Stimulated activated CD8-positive, alpha-beta memory T cell treated with anti-CD3 and anti-CD28 coated beads, Interleukin-7, amount 100 ng/mL, for 24 hours (primary cell): Measurements from ENCODE around the gene LRRFIP1.
A peak's percentile ranks its signal among the peaks of the same experiment; 100 is the strongest.

ENCODE experiments used
- DNase-seq: peaks from one replicate; pipeline ENCODE4 v3.0.0-alpha.2; 2020; ENCODE audit warnings: low read depth

LRRFIP1 gene

GRCh38 chr2:237640493-237640998, 13.2 kb downstream of the LRRFIP1 start:
- DNase-seq: no peak

- no peak for DNase-seq
These were observed 14.8 kb downstream of the LRRFIP1 start for GRCh38 chr2:237642038-237642734.

GRCh38 chr2:237643066-237643465, 15.7 kb downstream of the LRRFIP1 start:
- DNase-seq: no peak

GRCh38 chr2:237643582-237644380, 16.4 kb downstream of the LRRFIP1 start:
- DNase-seq: no peak

- no peak for DNase-seq
These were observed 17.0 kb downstream of the LRRFIP1 start for GRCh38 chr2:237644381-237644703.

GRCh38 chr2:237645261-237645660, 17.9 kb downstream of the LRRFIP1 start:
- DNase-seq: no peak

GRCh38 chr2:237647176-237648015, 20.0 kb downstream of the LRRFIP1 start:
- no peak for DNase-seq

- no peak for DNase-seq
These were observed 20.6 kb downstream of the LRRFIP1 start for GRCh38 chr2:237648016-237648381.

GRCh38 chr2:237649541-237650454, 22.4 kb downstream of the LRRFIP1 start:
- DNase-seq: no peak

GRCh38 chr2:237650455-237650850, 23.1 kb downstream of the LRRFIP1 start:
- DNase-seq: no peak

GRCh38 chr2:237651761-237652160, 24.4 kb downstream of the LRRFIP1 start:
- DNase-seq: no peak

GRCh38 chr2:237652181-237652580, 24.8 kb downstream of the LRRFIP1 start:
- no peak for DNase-seq

GRCh38 chr2:237652854-237653253, 25.5 kb downstream of the LRRFIP1 start:
- DNase-seq: no peak

- DNase-seq: no peak
These were observed 26.6 kb downstream of the LRRFIP1 start for GRCh38 chr2:237653776-237654558.

GRCh38 chr2:237657063-237657462, 29.7 kb downstream of the LRRFIP1 start:
- DNase-seq: no peak

- DNase-seq: no peak
These were observed 33.1 kb downstream of the LRRFIP1 start for GRCh38 chr2:237660381-237660900.

GRCh38 chr2:237661270-237661669, 33.9 kb downstream of the LRRFIP1 start:
- DNase-seq: no peak

- DNase-seq: no peak
These were observed 34.5 kb downstream of the LRRFIP1 start for GRCh38 chr2:237661799-237662328.

GRCh38 chr2:237662671-237663093, 35.3 kb downstream of the LRRFIP1 start:
- DNase-seq: peak; percentile 20

GRCh38 chr2:237663517-237664110, 36.2 kb downstream of the LRRFIP1 start:
- DNase-seq: no peak
